GM12874 (cell line): Measurements from ENCODE around the gene PTGES3L.
A peak's percentile ranks its signal among the peaks of the same experiment; 100 is the strongest.

Experiments
- CTCF ChIP-seq: IDR thresholded peaks from 2 replicates; pipeline ENCODE4 v1.5.1; 2011; ENCODE audit warnings: low read depth, mild to moderate bottlenecking, control low read depth, low read length, moderate library complexity; ENCODE audit not compliant: insufficient read depth

The PTGES3L gene

GRCh38 chr17:43011728-43012472 lies 32.0 kb upstream of the PTGES3L start:
- TF ChIP-seq CTCF: no peak

- TF ChIP-seq CTCF: no peak
Observed at GRCh38 chr17:43010667-43011308, 30.9 kb upstream of the PTGES3L start.

GRCh38 chr17:43006639-43007551 lies 27.0 kb upstream of the PTGES3L start, which contains the start of gene IFI35:
Gene IFI35 (plus strand): TSS chr17:43006784. CDS start chr17:43006948, 164 bp downstream.
- TF ChIP-seq CTCF: peak; percentile 26; the same call in 1 of the 2 replicates

- no peak for TF ChIP-seq CTCF
Observed at GRCh38 chr17:43003542-43004172, 23.8 kb upstream of the PTGES3L start.

GRCh38 chr17:42999003-42999525 lies 19.2 kb upstream of the PTGES3L start:
- TF ChIP-seq CTCF: no peak

DNA sequence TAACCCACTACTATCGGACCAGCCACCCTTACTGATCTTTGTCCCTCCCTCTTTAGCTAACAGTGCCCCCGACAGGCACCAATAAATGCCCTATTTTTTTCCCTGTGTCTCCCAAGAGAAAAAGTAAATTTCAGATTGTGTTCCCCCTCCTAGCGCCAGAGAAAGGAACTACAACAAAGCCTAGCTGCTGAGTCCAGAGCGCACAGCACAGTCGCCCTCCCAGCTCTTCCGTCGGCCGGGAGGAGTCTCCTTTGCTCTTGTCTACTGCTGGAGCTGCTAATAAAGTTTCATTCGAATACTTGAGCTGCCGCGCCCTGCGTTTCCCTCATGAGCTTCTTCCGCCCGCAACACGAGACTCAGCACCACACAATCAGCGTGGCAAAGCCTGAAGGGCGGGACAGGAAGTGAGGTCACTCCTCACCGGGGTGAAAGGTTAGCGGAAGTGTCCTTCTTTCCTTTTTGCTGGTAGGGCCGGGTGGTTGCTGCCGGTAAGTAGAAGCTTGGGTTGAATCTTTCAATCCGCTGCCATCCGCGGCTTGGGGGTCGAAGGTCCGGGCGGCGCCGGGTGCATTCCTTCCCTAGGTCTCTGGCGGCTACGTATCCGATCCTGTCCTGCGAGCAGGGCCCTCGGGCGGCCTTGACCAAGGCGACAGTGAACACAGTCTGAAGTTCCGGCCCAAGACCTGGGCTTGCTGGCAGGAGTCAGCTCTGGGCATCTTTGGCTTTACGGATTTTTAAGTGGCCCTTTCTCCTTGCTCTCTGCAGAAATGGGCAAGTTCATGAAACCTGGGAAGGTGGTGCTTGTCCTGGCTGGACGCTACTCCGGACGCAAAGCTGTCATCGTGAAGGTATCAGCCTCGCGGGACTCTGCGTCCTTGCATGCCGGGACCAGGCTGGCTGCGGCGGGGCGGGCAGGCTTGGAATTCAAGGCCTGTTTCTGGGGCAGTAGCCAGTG lies 18.4 kb upstream of the PTGES3L start, which contains the start of gene RPL27:
TSS of gene RPL27 (plus strand) at position 436 of the 955 bp plus-strand sequence. CDS start at position 768, 332 bp downstream.
- peak; percentile 68 for TF ChIP-seq CTCF
